Glutamatergic neuron (in vitro differentiated cells): ENCODE measurements around the gene IL12RB2. TPM values are rescaled to one million over a fixed set of nuclear protein-coding genes. Genes with fewer than 3 reads are reported as not detected.

Source experiments
- DNase-seq: peaks from one replicate; pipeline ENCODE4 v3.0.0; 2022
- H3K27ac Mint-ChIP-seq: one replicate; pipeline ENCODE4 v1.8.0; 2020; ENCODE audit warnings: mild to moderate bottlenecking, mixed read lengths, inconsistent platforms; ENCODE audit not compliant: unreplicated experiment
- H3K27me3 Mint-ChIP-seq: one replicate; pipeline ENCODE4 v1.8.0; 2020; ENCODE audit warnings: mild to moderate bottlenecking, moderate library complexity, mixed read lengths, inconsistent platforms; ENCODE audit not compliant: unreplicated experiment
- H3K36me3 Mint-ChIP-seq: one replicate; pipeline ENCODE4 v1.8.0; 2020; ENCODE audit warnings: mild to moderate bottlenecking, mixed read lengths, inconsistent platforms; ENCODE audit not compliant: unreplicated experiment
- H3K4me1 Mint-ChIP-seq: one replicate; pipeline ENCODE4 v1.8.0; 2020; ENCODE audit warnings: mild to moderate bottlenecking, low read depth, mixed read lengths, inconsistent platforms; ENCODE audit not compliant: unreplicated experiment
- H3K4me3 Mint-ChIP-seq: one replicate; pipeline ENCODE4 v1.8.0; 2020; ENCODE audit warnings: mild to moderate bottlenecking, mixed read lengths, inconsistent platforms; ENCODE audit not compliant: unreplicated experiment
- H3K9me3 Mint-ChIP-seq: one replicate; pipeline ENCODE4 v1.8.0; 2020; ENCODE audit warnings: mild to moderate bottlenecking, moderate library complexity, mixed read lengths, inconsistent platforms; ENCODE audit not compliant: unreplicated experiment
- total RNA-seq: library from RNA; stranded (reverse); fragmentation: NEBNext Ultra II Directional; extraction: Animal tissue kit (Norgen Biotek cat#: 25700); gene quantifications from one replicate; pipeline ENCODE4 v1.2.1, GENCODE V29; 2021; ENCODE audit not compliant: unreplicated experiment
- TF ChIP-seq, protein P1 (sequence below): fragments of 200-600 bp; sonication (generic); IDR thresholded peaks from one replicate; pipeline ENCODE4 v1.5.0; 2021; ENCODE audit not compliant: partially characterized antibody, unreplicated experiment

The IL12RB2 gene
- total RNA-seq, 1 donor from 2014 or later: not detected

DNA sequence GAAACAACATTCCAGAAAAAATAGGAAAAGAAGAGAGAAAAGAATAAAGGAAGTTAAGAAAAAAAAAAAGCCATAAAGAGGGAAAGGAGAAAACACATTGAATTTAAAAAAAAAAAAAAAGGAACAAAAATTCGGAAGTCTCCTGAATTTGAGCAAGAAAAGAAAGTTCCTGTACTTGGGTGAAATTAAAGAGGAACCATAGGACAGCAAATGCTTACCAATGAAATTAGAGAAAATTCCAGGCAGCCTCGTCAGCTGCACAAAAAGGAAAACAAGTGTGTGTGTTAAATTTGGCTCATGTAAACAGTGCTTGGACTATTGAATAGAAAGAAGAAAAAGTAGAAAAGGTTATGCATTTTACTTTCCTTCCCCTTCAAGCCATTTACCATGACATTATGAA is 4.9 kb downstream of the IL12RB2 start:
- Mint-ChIP-seq H3K36me3 (no peaks in the 10 kb centered on the region), H3K27me3 (no peaks in the 10 kb centered on the region), H3K27ac (no peak overlapping the region), H3K4me3 (no peak overlapping the region), H3K9me3 (no peaks in the 10 kb centered on the region), H3K4me1 (no peaks in the 10 kb centered on the region)
- no peak for DNase-seq
- TF ChIP-seq, protein P1, sequence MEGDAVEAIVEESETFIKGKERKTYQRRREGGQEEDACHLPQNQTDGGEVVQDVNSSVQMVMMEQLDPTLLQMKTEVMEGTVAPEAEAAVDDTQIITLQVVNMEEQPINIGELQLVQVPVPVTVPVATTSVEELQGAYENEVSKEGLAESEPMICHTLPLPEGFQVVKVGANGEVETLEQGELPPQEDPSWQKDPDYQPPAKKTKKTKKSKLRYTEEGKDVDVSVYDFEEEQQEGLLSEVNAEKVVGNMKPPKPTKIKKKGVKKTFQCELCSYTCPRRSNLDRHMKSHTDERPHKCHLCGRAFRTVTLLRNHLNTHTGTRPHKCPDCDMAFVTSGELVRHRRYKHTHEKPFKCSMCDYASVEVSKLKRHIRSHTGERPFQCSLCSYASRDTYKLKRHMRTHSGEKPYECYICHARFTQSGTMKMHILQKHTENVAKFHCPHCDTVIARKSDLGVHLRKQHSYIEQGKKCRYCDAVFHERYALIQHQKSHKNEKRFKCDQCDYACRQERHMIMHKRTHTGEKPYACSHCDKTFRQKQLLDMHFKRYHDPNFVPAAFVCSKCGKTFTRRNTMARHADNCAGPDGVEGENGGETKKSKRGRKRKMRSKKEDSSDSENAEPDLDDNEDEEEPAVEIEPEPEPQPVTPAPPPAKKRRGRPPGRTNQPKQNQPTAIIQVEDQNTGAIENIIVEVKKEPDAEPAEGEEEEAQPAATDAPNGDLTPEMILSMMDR: no peak

DNA sequence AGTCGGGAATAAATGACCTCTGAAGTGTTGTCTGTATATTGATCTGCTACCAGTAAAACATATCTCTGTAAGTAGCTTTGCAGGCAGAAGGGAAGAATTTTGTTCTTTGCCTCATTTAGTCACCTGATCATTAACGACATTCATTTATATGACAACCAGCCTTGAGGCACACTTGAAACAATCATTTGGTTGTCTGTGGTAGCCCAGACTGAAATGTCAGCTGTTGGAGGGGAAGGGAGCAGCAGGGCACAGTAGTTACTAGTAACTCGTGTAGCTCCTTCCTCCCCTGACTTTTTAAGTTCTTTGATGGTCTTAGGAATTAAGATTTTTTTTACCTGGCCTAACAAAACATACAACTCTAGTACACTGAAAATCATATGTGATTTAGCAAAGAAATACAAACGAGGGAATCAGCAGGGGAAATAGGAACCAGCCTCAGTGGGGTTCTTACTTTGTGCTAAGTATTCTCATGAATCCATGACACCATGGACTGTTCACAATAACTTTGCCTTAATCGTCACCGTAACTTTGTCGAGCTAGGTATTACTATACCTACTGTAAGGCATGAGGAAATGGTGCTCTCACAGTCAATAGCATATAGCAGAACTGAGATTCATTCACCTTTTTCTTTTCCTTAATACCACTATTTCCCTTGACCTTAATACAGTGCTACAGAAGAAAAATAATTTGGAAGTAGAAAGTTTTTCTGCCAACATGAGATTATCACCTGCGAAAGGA is 6.4 kb downstream of the IL12RB2 start:
- Mint-ChIP-seq H3K9me3 (no peaks in the 10 kb centered on the region), H3K27me3 (no peaks in the 10 kb centered on the region), H3K36me3 (no peaks in the 10 kb centered on the region), H3K4me3 (no peak overlapping the region), H3K4me1 (no peaks in the 10 kb centered on the region), H3K27ac (no peak overlapping the region)
- no peak for DNase-seq
- TF ChIP-seq, protein P1: no peak

DNA sequence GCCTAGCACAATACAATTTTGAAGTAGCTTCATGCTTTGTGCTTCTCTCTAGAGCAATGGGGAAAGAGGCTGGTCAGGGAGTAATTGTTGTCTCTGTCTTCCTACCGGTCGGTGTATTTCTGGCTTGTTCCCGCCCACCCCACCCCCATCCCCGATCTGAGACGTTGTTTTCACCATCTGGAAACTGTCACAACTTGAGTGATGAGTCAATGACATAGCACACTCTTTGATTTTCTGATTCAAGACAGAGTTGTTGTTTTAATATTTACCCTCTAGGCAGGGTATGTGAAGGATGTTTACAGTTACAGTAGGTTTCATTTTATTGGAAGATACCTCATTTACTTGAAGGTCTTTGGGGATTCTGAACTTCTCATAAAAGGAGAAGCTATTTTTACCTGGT is 7.0 kb downstream of the IL12RB2 start:
- Mint-ChIP-seq H3K4me1 (no peaks in the 10 kb centered on the region), H3K27me3 (no peaks in the 10 kb centered on the region), H3K4me3 (no peak overlapping the region), H3K27ac (no peak overlapping the region), H3K36me3 (no peaks in the 10 kb centered on the region), H3K9me3 (no peaks in the 10 kb centered on the region)
- TF ChIP-seq, protein P1: no peak
- DNase-seq: no peak

DNA sequence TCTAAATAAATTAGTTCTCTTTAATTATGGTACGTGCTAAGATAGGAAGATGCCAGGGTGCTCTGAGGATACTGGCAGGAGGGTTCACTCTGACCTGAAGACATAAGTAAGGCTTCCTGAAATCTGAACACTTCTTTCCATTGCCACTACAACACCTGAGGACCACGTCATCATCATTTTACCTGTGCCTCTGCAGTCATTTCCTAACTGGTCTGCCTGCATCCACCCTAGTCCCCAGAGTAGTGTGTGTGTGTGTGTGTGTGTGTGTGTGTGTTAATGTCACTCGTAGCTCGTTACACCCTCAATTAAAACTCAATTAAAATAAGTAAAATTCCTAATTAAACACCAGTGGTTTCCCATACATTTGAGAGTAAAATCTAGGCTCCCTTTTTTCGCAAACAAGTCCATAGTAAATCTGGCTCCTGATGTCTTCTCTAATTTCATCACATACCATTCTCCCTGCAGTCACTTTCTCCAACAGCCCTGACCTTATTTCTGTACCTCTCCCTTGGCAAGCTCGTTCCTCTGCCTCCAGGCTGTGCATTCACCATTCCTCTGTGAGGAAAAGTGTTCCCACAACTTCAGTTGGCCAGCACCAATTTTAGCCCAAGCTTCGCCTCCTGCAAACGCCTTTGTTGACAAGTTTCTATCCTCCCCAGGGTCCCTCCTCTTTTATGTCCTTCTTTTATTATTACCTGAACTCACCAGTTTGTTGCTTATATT is 8.7 kb downstream of the IL12RB2 start:
- Mint-ChIP-seq H3K27ac (no peak overlapping the region), H3K27me3 (no peaks in the 10 kb centered on the region), H3K4me3 (no peak overlapping the region), H3K4me1 (no peaks in the 10 kb centered on the region), H3K36me3 (no peaks in the 10 kb centered on the region), H3K9me3 (no peaks in the 10 kb centered on the region)
- DNase-seq: no peak
- TF ChIP-seq, protein P1: no peak

DNA sequence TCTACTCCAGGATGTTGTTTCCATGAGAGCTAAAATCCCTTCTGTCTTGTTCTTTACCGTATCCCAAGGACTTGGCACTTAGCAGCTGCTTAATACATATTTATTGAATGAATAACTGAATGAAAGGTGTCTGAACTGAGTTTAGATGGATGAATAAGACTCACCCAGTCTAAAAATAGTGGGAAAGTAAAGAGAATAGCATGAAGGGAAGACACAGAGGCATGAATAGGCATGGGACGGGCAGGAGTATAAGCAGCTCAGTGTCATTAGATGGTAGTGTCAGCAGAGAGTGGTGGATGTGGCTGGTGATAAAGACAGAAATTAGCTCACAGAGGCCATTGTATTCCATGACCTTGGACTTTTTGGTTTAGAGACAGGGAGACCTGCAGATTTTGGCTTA is 9.2 kb downstream of the IL12RB2 start:
- Mint-ChIP-seq H3K27ac (no peak overlapping the region), H3K36me3 (no peaks in the 10 kb centered on the region), H3K4me3 (no peak overlapping the region), H3K9me3 (no peaks in the 10 kb centered on the region), H3K27me3 (no peaks in the 10 kb centered on the region), H3K4me1 (no peaks in the 10 kb centered on the region)
- TF ChIP-seq, protein P1: no peak
- no peak for DNase-seq
